NCI-H2107 treated with DMSO at 0.1 percent for 48 hours (cell line): ENCODE data around the gene PPWD1.
"Not testable (repeated sequence)": the region's sequence is repeated elsewhere in the genome, so short reads cannot be mapped to it uniquely, and the experiment has no call there.

Experiments
- DNase-seq: peaks from one replicate; lab custom pipeline; 2025; ENCODE audit not compliant: unreplicated experiment; lab: John Stamatoyannopoulos, UW

Gene PPWD1

GRCh38 chr5:65562731-65563701 is at the start of gene PPWD1, which contains the start of gene CENPK:
PPWD1 (plus strand) TSS chr5:65563296; CDS start chr5:65563311, 15 bp downstream.
CENPK (minus strand) TSS chr5:65563168; CDS start chr5:65554907, 8,261 bp downstream.
- peak; percentile 81 for DNase-seq

- DNase-seq = no peak
Observed at GRCh38 chr5:65525726-65526125, 37.4 kb upstream of the PPWD1 start.

- no peak for DNase-seq
Observed at GRCh38 chr5:65530904-65531303, 32.2 kb upstream of the PPWD1 start.

- no peak for DNase-seq
Observed at GRCh38 chr5:65535529-65535987, 27.5 kb upstream of the PPWD1 start.

- no peak for DNase-seq
Observed at GRCh38 chr5:65539827-65540226, 23.3 kb upstream of the PPWD1 start.

GRCh38 chr5:65544473-65544872 is 18.6 kb upstream of the PPWD1 start:
- DNase-seq = no peak

GRCh38 chr5:65546141-65546540 is 17.0 kb upstream of the PPWD1 start:
- DNase-seq = no peak

GRCh38 chr5:65548281-65548680 is 14.8 kb upstream of the PPWD1 start:
- DNase-seq = no peak

GRCh38 chr5:65553941-65554340 is 9.2 kb upstream of the PPWD1 start:
- DNase-seq = no peak

- no peak for DNase-seq
Observed at GRCh38 chr5:65555287-65555686, 7.8 kb upstream of the PPWD1 start.

- DNase-seq = no peak
Observed at GRCh38 chr5:65556181-65556580, 6.9 kb upstream of the PPWD1 start.

GRCh38 chr5:65556718-65557117 is 6.4 kb upstream of the PPWD1 start:
- no peak for DNase-seq

GRCh38 chr5:65563777-65564176 is 681 bp downstream of the PPWD1 start:
- DNase-seq = no peak

- DNase-seq = no peak
Observed at GRCh38 chr5:65566505-65566904, 3.4 kb downstream of the PPWD1 start.

- DNase-seq = no peak
Observed at GRCh38 chr5:65570598-65571226, 7.6 kb downstream of the PPWD1 start.

GRCh38 chr5:65577141-65577540 is 14.0 kb downstream of the PPWD1 start:
- DNase-seq = no peak

GRCh38 chr5:65588694-65589093 is 25.6 kb downstream of the PPWD1 start:
- no peak for DNase-seq

GRCh38 chr5:65601761-65602160 is 38.7 kb downstream of the PPWD1 start:
- not testable (repeated sequence) for DNase-seq

- DNase-seq = peak; percentile 74
Observed at GRCh38 chr5:65611524-65611923, 48.4 kb downstream of the PPWD1 start.

- DNase-seq = no peak
Observed at GRCh38 chr5:65612298-65612907, 49.3 kb downstream of the PPWD1 start.

GRCh38 chr5:65620021-65620420 is 56.9 kb downstream of the PPWD1 start:
- no peak for DNase-seq

- not testable (repeated sequence) for DNase-seq
Observed at GRCh38 chr5:65621961-65622360, 58.9 kb downstream of the PPWD1 start.
